Colonic mucosa (tissue), 4 donors: ENCODE data around the gene LARP4B. TPM values are rescaled to one million over a fixed set of nuclear protein-coding genes. Genes with fewer than 3 reads are reported as not detected.

Source experiments
- DNase-seq: peaks from one replicate; pipeline ENCODE4 v3.0.0-alpha.2; 2020
- H3K27ac ChIP-seq: fragments of 200-600 bp; one replicate; pipeline ENCODE4 v1.8.0; 2021
- H3K27me3 ChIP-seq: fragments of 200-600 bp; one replicate; pipeline ENCODE4 v1.8.0; 2021
- H3K36me3 ChIP-seq: fragments of 200-600 bp; one replicate; pipeline ENCODE4 v1.8.0; 2021
- H3K4me1 ChIP-seq: fragments of 200-600 bp; one replicate; pipeline ENCODE4 v1.8.0; 2021; ENCODE audit warnings: mild to moderate bottlenecking
- H3K4me3 ChIP-seq: fragments of 200-600 bp; one replicate; pipeline ENCODE4 v1.8.0; 2021
- H3K9ac ChIP-seq, 2 donors: one replicate each; pipeline ENCODE4 v1.7.0; 2013; ENCODE audit warnings: control low read depth in 2 of 2, low read depth in 2 of 2, low read length in 2 of 2
- H3K9me3 ChIP-seq: fragments of 200-600 bp; one replicate; pipeline ENCODE4 v1.8.0; 2021
- CTCF ChIP-seq: fragments of 200-600 bp; IDR thresholded peaks from one replicate; pipeline ENCODE4 v1.8.0; 2022; ENCODE audit warnings: antibody characterized with exemption, mild to moderate bottlenecking
- intact Hi-C: fragments of 100-400 bp; cut with DNase I; formaldehyde crosslinking; loops from one replicate; pipeline ENCODE4 v1.14.1; 2022
- total RNA-seq, 2 donors: library from RNA; stranded (reverse); fragmentation: NEBNext Ultra II Directional in 1 of 2; extraction: Animal tissue kit (Norgen Biotek cat#: 25700) in 1 of 2; gene quantifications; one replicate each; pipeline ENCODE4 v1.2.1, GENCODE V29; 2021
- donor health status: healthy.
- donor health status: DM: no; HTN: no; CAD: no.
- donor health status: DM: no; HTN: no; CAD: no.

Gene LARP4B
- total RNA-seq, 2 donors from 2014 or later, result 129 to 136 TPM

- no peak for DNase-seq
- Histone ChIP-seq H3K9me3 (no peaks in the 10 kb centered on the region), H3K4me3 (no peak overlapping the region), H3K9ac (no peak overlapping the region), H3K27me3 (no peaks in the 10 kb centered on the region), H3K36me3 (peaks cover 16% of the 10 kb centered on the region), H3K27ac (no peak overlapping the region), H3K4me1 (no peaks in the 10 kb centered on the region)
- TF ChIP-seq CTCF, result no peak
- intact Hi-C loops, result no loop called here
Observed at GRCh38 chr10:809671-810350, 121.7 kb downstream of the LARP4B start.

GRCh38 chr10:807958-808353 lies 123.5 kb downstream of the LARP4B start:
- peaks cover 16% of the 10 kb centered on the region for H3K36me3 ChIP-seq
- no peaks in the 10 kb centered on the region for H3K9me3 ChIP-seq
- H3K4me3 ChIP-seq, result no peak overlapping the region
- no peak for DNase-seq
- H3K4me1 ChIP-seq, result no peaks in the 10 kb centered on the region
- no peak overlapping the region for H3K9ac ChIP-seq
- intact Hi-C loops, result no loop called here
- H3K27ac ChIP-seq, result no peak overlapping the region
- TF ChIP-seq CTCF, result no peak
- H3K27me3 ChIP-seq, result no peaks in the 10 kb centered on the region

GRCh38 chr10:807163-807957 lies 124.1 kb downstream of the LARP4B start:
- intact Hi-C loops, result no loop called here
- no peaks in the 10 kb centered on the region for H3K27me3 ChIP-seq
- no peak for DNase-seq

GRCh38 chr10:806451-807162 lies 124.9 kb downstream of the LARP4B start:
- Histone ChIP-seq H3K4me1 (no peaks in the 10 kb centered on the region), H3K9ac (no peak overlapping the region), H3K27ac (no peak overlapping the region), H3K4me3 (no peak overlapping the region), H3K36me3 (peaks cover 9% of the 10 kb centered on the region), H3K27me3 (no peaks in the 10 kb centered on the region), H3K9me3 (no peaks in the 10 kb centered on the region)
- DNase-seq, result no peak
- intact Hi-C loops, result no loop called here
- TF ChIP-seq CTCF, result no peak

More at GRCh38 chr10:807163-807957, 124.1 kb downstream of the LARP4B start:
- Histone ChIP-seq H3K4me1 (no peaks in the 10 kb centered on the region), H3K4me3 (no peak overlapping the region), H3K27ac (no peak overlapping the region), H3K9me3 (no peaks in the 10 kb centered on the region), H3K9ac (no peak overlapping the region), H3K36me3 (peaks cover 16% of the 10 kb centered on the region)
- no peak for TF ChIP-seq CTCF

- intact Hi-C loops, result no loop called here
- no peaks in the 10 kb centered on the region for H3K27me3 ChIP-seq
- peaks cover 6% of the 10 kb centered on the region for H3K36me3 ChIP-seq
- no peak overlapping the region for H3K27ac ChIP-seq
- H3K9ac ChIP-seq, result no peak overlapping the region
- DNase-seq, result no peak
- no peak for TF ChIP-seq CTCF
- no peaks in the 10 kb centered on the region for H3K4me1 ChIP-seq
- no peaks in the 10 kb centered on the region for H3K9me3 ChIP-seq
- H3K4me3 ChIP-seq, result no peak overlapping the region
Observed at GRCh38 chr10:805620-806305, 125.7 kb downstream of the LARP4B start.
